Measurements from ENCODE around the gene OBI1.
"Not testable (repeated sequence)": the region's sequence is repeated elsewhere in the genome, so short reads cannot be mapped to it uniquely, and the experiment has no call there.

- TF ChIP-seq CTCF (IDR thresholded peaks at IDR 0.05; ENCODE audit: low read length); EZH2 (optimal IDR thresholded peaks at IDR 0.05; ENCODE audit: low read depth, low read length); EZH2phosphoT487 (IDR thresholded peaks at IDR 0.05; ENCODE audit: low read length): not testable (repeated sequence)
Measured at GRCh38 chr13:78647109-78647678, 11.8 kb downstream of the OBI1 start.

All from MM.1S (cell line).